ENCODE measurements around the gene RPL4.
A peak's percentile ranks its signal among the peaks of the same experiment; 100 is the strongest.

Gene RPL4

GRCh38 chr15:66459818-66460615 is 44.6 kb downstream of the RPL4 start:
- DNase-seq (ENCODE audit: low read depth, low spot score): peak; percentile 72

GRCh38 chr15:66456211-66456610 is 48.4 kb downstream of the RPL4 start:
- DNase-seq (ENCODE audit: low read depth, low spot score): no peak

- no peak for DNase-seq (ENCODE audit: low read depth, low spot score)
Measured at GRCh38 chr15:66454143-66454542, 50.5 kb downstream of the RPL4 start.

- DNase-seq (ENCODE audit: low read depth, low spot score): no peak
Measured at GRCh38 chr15:66452971-66453580, 51.6 kb downstream of the RPL4 start.

- no peak for DNase-seq (ENCODE audit: low read depth, low spot score)
Measured at GRCh38 chr15:66452420-66452819, 52.2 kb downstream of the RPL4 start.
